Mesenchymal stem cell (in vitro differentiated cells and primary cell): ENCODE data around the gene RASAL3.
"Not testable (repeated sequence)": the region's sequence is repeated elsewhere in the genome, so short reads cannot be mapped to it uniquely, and the experiment has no call there.

Experiments used
- DNase-seq: peaks from one replicate; pipeline ENCODE4 v3.0.0-alpha.2; 2013
- H2AFZ ChIP-seq: one replicate; pipeline ENCODE4 v1.6.1; 2013; ENCODE audit warnings: low read depth, mild to moderate bottlenecking, control low read depth, inconsistent platforms, low read length, moderate library complexity
- H2AK5ac ChIP-seq: 2 replicates; pipeline ENCODE4 v1.6.1; 2013; ENCODE audit warnings: low read length, moderate library complexity, mild to moderate bottlenecking, inconsistent platforms; ENCODE audit not compliant: severe bottlenecking
- H2BK120ac ChIP-seq: one replicate; pipeline ENCODE4 v1.6.1; 2013; ENCODE audit warnings: low read depth, mild to moderate bottlenecking, inconsistent platforms, low read length, moderate library complexity
- H2BK12ac ChIP-seq, 2 experiments: one replicate each; pipeline ENCODE4 v1.6.1; 2013; ENCODE audit warnings: inconsistent platforms in 2 of 2, low read length in 2 of 2, mild to moderate bottlenecking in 2 of 2, moderate library complexity in 2 of 2, control low read depth in 1 of 2
- H2BK15ac ChIP-seq: one replicate; pipeline ENCODE4 v1.6.1; 2013; ENCODE audit warnings: mild to moderate bottlenecking, low read depth, inconsistent platforms; ENCODE audit not compliant: poor library complexity, severe bottlenecking
- H2BK5ac ChIP-seq: 2 replicates; pipeline ENCODE4 v1.6.1; 2013; ENCODE audit warnings: low read depth, mild to moderate bottlenecking, low read length, control low read depth, inconsistent platforms; ENCODE audit not compliant: poor library complexity, severe bottlenecking
- H3K14ac ChIP-seq, 2 experiments: one replicate each; pipeline ENCODE4 v1.6.1; 2013; ENCODE audit warnings: inconsistent platforms in 2 of 2, low read length in 2 of 2, control low read depth in 1 of 2, mild to moderate bottlenecking in 1 of 2, moderate library complexity in 1 of 2
- H3K18ac ChIP-seq, 2 experiments: one replicate each; pipeline ENCODE4 v1.6.1; 2013; ENCODE audit warnings: inconsistent platforms in 2 of 2, low read length in 2 of 2, control low read depth in 1 of 2, low read depth in 1 of 2, mild to moderate bottlenecking in 1 of 2
- H3K23ac ChIP-seq, 2 experiments: one replicate each; pipeline ENCODE4 v1.6.1; 2013; ENCODE audit warnings: inconsistent platforms in 2 of 2, low read length in 2 of 2, mild to moderate bottlenecking in 2 of 2, moderate library complexity in 2 of 2, control low read depth in 1 of 2
- H3K27ac ChIP-seq: 2 replicates; pipeline ENCODE4 v1.5.1; 2013; ENCODE audit warnings: mild to moderate bottlenecking, moderate library complexity, low read length, control low read depth, inconsistent platforms; ENCODE audit not compliant: poor library complexity, severe bottlenecking
- H3K27me3 ChIP-seq, 2 experiments: 2 replicates each; pipeline versions ENCODE4 v1.6.1 to v1.7.0; 2013; ENCODE audit warnings: low read length in 2 of 2, mild to moderate bottlenecking in 2 of 2, moderate library complexity in 2 of 2, control low read depth in 1 of 2, inconsistent platforms in 1 of 2; ENCODE audit not compliant: control insufficient read depth in 1 of 2, insufficient read depth in 1 of 2
- H3K36me3 ChIP-seq, 2 experiments: 2 replicates each; pipeline versions ENCODE4 v1.6.1 to v1.7.0; 2013; ENCODE audit warnings: low read length in 2 of 2, control low read depth in 1 of 2, inconsistent platforms in 1 of 2, low read depth in 1 of 2, mild to moderate bottlenecking in 1 of 2; ENCODE audit not compliant: insufficient read depth in 2 of 2, control insufficient read depth in 1 of 2
- H3K4ac ChIP-seq, 2 experiments: one replicate each; pipeline ENCODE4 v1.6.1; 2013; ENCODE audit warnings: inconsistent platforms in 2 of 2, low read length in 2 of 2, mild to moderate bottlenecking in 2 of 2, moderate library complexity in 2 of 2, control low read depth in 1 of 2, low read depth in 1 of 2
- H3K4me1 ChIP-seq: 2 replicates; pipeline ENCODE4 v1.6.1; 2013; ENCODE audit warnings: low read depth, low read length, control low read depth; ENCODE audit not compliant: control insufficient read depth, insufficient read depth
- H3K4me2 ChIP-seq: 2 replicates; pipeline ENCODE4 v1.6.1; 2013; ENCODE audit warnings: low read length, mild to moderate bottlenecking, inconsistent platforms; ENCODE audit not compliant: poor library complexity, severe bottlenecking
- H3K4me3 ChIP-seq, 2 experiments: 2 replicates each; pipeline versions ENCODE4 v1.5.1 to v1.7.0; 2013; ENCODE audit warnings: low read length in 2 of 2, mild to moderate bottlenecking in 2 of 2, control low read depth in 1 of 2, low read depth in 1 of 2; ENCODE audit not compliant: insufficient read depth in 1 of 2
- H3K79me1 ChIP-seq: replicated peaks from 2 replicates; pipeline ENCODE4 v1.6.1; 2013; ENCODE audit warnings: mild to moderate bottlenecking, control low read depth, low read length, inconsistent platforms; ENCODE audit not compliant: poor library complexity, severe bottlenecking
- H3K9ac ChIP-seq: 2 replicates; pipeline ENCODE4 v1.7.0; 2013; ENCODE audit warnings: mild to moderate bottlenecking, low read length, moderate library complexity
- H3K9me3 ChIP-seq: 2 replicates; pipeline ENCODE4 v1.7.0; 2013; ENCODE audit warnings: mild to moderate bottlenecking, low read length; ENCODE audit not compliant: control insufficient read depth
- H4K8ac ChIP-seq: one replicate; pipeline ENCODE4 v1.6.1; 2013; ENCODE audit warnings: inconsistent platforms, mild to moderate bottlenecking, low read length, moderate library complexity
- H4K91ac ChIP-seq: one replicate; pipeline ENCODE4 v1.6.1; 2013; ENCODE audit warnings: mild to moderate bottlenecking, low read length, inconsistent platforms
- WGBS: methylation state at CpG from one replicate; pipeline ENCODE4 v1.1.7; 2013; ENCODE audit warnings: mixed read lengths; 5-methylcytosine and 5-hydroxymethylcytosine counted together

The RASAL3 gene

DNA sequence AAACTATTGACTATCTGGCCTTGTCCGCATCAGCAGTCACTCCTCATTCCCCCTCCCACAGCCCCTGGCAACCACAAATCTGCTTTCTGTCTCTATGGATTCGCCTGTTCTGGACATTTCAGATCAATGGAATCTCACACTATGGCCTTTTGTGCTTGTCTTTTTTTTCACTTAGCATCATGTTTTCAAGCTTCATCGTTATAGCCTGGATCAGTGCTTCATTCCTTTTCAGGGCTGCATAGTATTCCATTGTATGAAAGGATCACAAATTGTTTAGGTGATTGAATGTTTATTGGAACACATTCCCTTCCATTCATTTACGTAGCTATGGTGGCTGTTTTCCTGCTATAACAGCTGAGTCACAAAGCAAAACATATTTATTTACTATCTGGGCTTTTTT is 22.7 kb upstream of the RASAL3 start:
- no peak overlapping the region for H3K9ac ChIP-seq
- no peaks in the 10 kb centered on the region for H3K36me3 ChIP-seq
- no peak overlapping the region for H2BK15ac ChIP-seq
- H2BK12ac ChIP-seq = no peak overlapping the region
- H3K18ac ChIP-seq = no peak overlapping the region
- no peak overlapping the region for H3K23ac ChIP-seq
- no peaks in the 10 kb centered on the region for H3K9me3 ChIP-seq
- H3K27me3 ChIP-seq = no peaks in the 10 kb centered on the region
- 63% methylated on average over 3 of the region's 4 CpGs for WGBS
- H2BK5ac ChIP-seq = no peak overlapping the region
- H3K4me1 ChIP-seq = no peaks in the 10 kb centered on the region
- H2AK5ac ChIP-seq = no peak overlapping the region
- no peak overlapping the region for H3K4me3 ChIP-seq
- H2AFZ ChIP-seq = no peak overlapping the region
- no peaks in the 10 kb centered on the region for H3K79me1 ChIP-seq
- no peak overlapping the region for H3K4me2 ChIP-seq
- no peak overlapping the region for H3K4ac ChIP-seq
- no peak for DNase-seq
- no peak overlapping the region for H4K91ac ChIP-seq
- H3K27ac ChIP-seq = no peak overlapping the region
- no peak overlapping the region for H2BK120ac ChIP-seq
- H4K8ac ChIP-seq = no peak overlapping the region
- H3K14ac ChIP-seq = no peak overlapping the region

DNA sequence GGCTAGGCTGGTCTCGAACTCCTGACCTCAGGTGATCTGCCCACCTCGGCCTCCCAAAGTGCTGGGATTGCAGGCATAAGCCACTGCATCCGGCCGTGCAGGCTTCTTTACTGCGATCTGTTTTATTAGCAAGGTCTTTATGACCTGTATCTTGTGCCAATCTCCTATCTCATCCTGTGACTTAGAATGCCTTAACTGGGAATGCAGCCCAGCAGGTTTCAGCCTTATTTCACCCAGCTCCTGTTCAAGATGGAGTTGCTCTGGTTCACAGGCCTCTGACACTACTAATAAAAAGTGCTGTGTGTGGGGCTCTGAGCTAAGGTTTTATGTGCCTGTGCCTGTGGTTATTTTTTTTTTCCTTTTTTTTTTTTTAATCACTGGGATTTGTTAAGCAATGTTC is 21.4 kb upstream of the RASAL3 start:
- not testable (repeated sequence) for H3K4ac ChIP-seq, H3K4me1 ChIP-seq, H3K9me3 ChIP-seq, H2BK120ac ChIP-seq, H3K27me3 ChIP-seq, H3K18ac ChIP-seq, H4K91ac ChIP-seq, H3K79me1 ChIP-seq, H3K4me3 ChIP-seq, H3K14ac ChIP-seq, H2AK5ac ChIP-seq, H2BK5ac ChIP-seq, DNase-seq, H2BK12ac ChIP-seq, H4K8ac ChIP-seq, H3K23ac ChIP-seq, H3K9ac ChIP-seq, H3K27ac ChIP-seq, H2AFZ ChIP-seq, H3K4me2 ChIP-seq, H3K36me3 ChIP-seq, H2BK15ac ChIP-seq
- WGBS = 80% methylated on average over 5 of the region's 5 CpGs

DNA sequence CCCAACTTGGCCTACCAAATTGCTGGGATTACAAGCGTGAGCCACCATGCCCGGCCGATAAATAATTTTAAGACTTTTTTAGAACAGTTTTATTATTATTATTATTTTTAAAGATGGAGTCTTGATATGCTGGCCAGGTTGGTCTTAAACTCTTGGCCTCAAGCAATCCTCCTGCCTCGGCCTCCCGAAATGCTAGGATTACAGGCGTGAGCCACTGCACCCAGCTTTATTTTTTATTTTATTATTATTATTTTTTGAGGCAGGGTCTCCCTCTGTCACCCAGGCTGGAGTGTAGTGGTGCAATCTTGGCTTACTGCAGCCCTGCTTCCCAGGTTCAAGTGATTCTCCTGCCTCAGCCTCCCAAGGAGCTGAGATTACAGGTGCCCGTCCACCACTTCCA is 16.7 kb upstream of the RASAL3 start:
- H3K4me3 ChIP-seq, H3K18ac ChIP-seq, H2AFZ ChIP-seq, H3K4me1 ChIP-seq, H2BK5ac ChIP-seq, H4K8ac ChIP-seq, H3K27me3 ChIP-seq, H3K79me1 ChIP-seq, H3K9ac ChIP-seq, H4K91ac ChIP-seq, H2BK12ac ChIP-seq, H3K27ac ChIP-seq, H3K14ac ChIP-seq, DNase-seq, H2BK120ac ChIP-seq, H2AK5ac ChIP-seq, H3K4me2 ChIP-seq, H3K23ac ChIP-seq, H3K36me3 ChIP-seq, H3K4ac ChIP-seq, H3K9me3 ChIP-seq, H2BK15ac ChIP-seq: not testable (repeated sequence)
- WGBS = 89% methylated on average over 1 of the region's 7 CpGs

DNA sequence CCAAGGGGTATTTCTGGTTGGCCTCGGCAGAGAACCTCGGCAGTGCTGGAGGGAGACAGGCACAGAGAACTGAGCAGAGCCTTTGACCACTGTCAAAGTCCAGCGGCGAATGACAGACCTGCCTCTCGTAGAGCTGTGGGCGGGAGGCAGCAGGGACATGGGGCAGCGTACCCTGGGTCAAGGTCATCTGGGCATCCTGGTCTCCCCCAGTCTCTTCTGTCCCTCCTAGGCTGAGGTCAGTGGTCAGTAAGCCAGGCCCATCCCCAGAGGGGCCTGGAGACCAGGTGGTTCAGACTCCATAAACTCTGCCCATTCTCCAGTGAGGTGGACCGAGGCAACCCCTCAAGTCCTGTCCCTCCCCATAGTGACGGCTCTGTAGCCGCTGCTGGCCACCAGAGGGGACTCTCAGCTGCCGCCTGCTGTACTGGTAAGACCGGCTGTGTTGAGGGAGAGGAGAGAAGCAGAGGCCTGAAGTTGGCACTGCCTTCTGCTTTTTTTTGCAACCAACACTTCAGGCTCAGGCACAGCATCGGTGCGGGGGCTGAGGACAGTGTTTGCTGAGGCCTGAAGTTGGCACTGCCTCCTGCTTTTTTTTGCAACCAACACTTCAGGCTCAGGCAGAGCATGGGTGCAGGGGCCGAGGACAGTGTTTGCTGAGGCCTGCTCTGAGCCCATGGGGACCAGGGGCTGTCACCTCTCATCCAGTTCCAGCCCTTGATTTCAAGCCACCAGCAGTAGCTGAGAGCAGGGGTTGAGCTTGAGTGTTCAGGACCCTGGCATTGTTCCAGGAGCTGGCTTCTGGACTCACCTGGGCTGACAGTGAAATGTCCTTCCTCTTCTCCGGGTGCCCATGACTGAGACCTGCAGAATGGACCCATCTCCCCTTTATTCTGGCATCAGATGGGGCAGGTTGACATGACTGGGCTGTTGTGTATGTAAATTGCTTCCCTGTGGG is 15.3 kb upstream of the RASAL3 start, which contains the start of gene PGLYRP2:
Gene PGLYRP2, minus strand, starts transcription at position 111 of the 955 bp plus-strand sequence. CDS start 130 bp downstream, outside the sequence.
- H3K36me3 ChIP-seq = no peaks in the 10 kb centered on the region
- H3K9ac ChIP-seq = no peak within 1 kb of the TSS
- no peak within 1 kb of the TSS for H2BK12ac ChIP-seq
- no peak within 1 kb of the TSS for H3K4ac ChIP-seq
- H4K91ac ChIP-seq = no peak within 1 kb of the TSS
- no peak within 1 kb of the TSS for H3K4me2 ChIP-seq
- DNase-seq = no peak
- no peak within 1 kb of the TSS for H3K4me3 ChIP-seq
- no peak within 1 kb of the TSS for H2BK5ac ChIP-seq
- WGBS = 86% methylated on average over 16 of the region's 16 CpGs
- H2BK15ac ChIP-seq = no peak within 1 kb of the TSS
- no peak within 1 kb of the TSS for H4K8ac ChIP-seq
- no peak within 1 kb of the TSS for H3K27ac ChIP-seq
- no peaks in the 10 kb centered on the region for H3K4me1 ChIP-seq
- H2AFZ ChIP-seq = no peak within 1 kb of the TSS
- no peak within 1 kb of the TSS for H2AK5ac ChIP-seq
- H3K23ac ChIP-seq = no peak within 1 kb of the TSS
- no peak within 1 kb of the TSS for H3K18ac ChIP-seq
- H3K27me3 ChIP-seq = peaks cover 0 to 6% of the 10 kb centered on the region in 2 experiments
- no peaks in the 10 kb centered on the region for H3K79me1 ChIP-seq
- H3K14ac ChIP-seq = no peak within 1 kb of the TSS
- H2BK120ac ChIP-seq = no peak within 1 kb of the TSS
- H3K9me3 ChIP-seq = no peaks in the 10 kb centered on the region
